ENCODE data around the gene SMIM11.
"Not testable (repeated sequence)": the region's sequence is repeated elsewhere in the genome, so short reads cannot be mapped to it uniquely, and the experiment has no call there.

Gene SMIM11

DNA sequence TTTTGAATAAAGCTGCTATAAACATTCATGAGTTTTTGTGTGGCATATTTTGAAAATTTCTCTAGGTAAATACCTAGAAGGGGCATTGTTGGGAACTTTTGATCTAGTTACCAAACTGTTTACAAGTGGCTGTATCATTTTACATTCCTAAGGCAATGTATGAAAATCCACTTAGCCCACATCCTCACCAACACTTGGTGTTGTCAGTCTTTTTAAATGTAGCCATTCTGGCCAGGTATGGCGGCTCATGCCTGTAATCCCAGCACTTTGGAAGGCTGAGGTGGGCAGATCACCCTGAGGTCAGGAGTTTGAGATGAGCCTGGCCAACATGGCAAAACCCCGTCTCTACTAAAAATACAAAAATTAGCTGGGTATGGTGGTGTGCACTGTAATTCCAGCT, 17.4 kb upstream of the SMIM11 start:
- DNase-seq: no peak

DNA sequence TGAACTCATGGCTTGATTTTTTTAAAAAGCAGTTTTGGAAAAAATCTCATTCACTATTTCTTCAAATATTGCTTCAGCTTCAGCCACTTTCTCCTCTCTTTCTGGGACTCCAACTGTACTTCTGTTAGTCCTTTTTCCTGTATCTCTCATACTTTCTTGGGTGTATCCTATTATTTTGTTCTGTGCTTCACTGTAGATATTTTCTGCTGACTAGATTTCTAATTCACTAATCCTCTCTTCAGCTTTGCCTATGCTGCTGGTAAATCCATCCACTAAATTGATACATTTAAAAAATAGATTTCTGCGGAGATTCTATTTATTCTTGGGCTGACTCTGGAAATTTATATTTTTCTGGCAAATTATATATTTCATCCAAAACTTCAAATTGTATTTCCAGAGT, 16.4 kb upstream of the SMIM11 start:
- no peak for DNase-seq

DNA sequence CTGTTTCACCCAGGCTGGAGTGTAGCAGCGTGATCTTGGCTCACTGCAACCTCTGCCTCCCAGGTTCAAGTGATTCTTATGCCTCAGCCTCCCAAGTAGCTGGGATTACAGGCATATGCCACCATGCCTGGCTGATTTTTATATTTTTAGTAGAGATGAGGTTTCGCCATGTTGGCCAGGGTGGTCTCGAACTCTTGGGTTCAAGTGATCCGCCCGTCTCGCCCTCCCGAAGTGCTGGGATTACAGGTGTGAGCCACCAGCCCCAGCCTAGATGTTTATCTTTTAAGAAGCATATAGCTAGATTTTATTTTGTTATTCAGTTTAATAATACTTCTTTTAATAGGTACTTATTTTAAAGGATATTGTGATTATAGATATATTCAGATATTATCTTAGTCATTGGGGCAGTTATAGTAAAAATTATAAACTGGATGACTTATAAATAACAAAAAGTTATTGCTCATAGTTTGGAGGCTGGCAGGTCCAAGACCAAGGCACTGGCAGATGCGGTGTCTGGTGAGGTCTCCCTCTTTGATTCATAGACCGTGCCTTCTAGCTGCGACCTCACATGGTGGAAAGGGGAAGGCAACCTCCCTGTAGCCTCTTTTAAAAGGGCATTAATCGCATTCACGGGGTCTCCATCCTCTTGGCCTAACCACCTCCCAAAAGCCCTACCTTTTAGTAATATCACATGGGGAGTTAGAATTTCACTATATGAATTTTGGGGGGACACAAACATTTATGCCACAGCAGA, 14.6 kb upstream of the SMIM11 start:
- no peak for DNase-seq

DNA sequence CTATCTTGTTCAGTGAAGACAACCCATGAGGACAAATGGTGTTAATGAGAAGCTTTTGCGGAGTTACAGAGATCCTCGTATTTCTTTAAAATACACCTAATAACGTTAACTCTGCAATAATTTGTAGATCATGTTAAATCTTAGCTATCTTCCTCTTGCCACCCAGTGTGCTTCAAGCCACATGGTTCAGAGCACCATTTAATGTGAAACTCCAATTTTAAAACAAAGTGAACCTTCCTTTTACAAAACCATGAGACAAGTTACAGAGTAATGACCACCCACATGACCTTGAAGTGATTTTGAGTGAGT, 13.2 kb upstream of the SMIM11 start:
- no peak for DNase-seq

DNA sequence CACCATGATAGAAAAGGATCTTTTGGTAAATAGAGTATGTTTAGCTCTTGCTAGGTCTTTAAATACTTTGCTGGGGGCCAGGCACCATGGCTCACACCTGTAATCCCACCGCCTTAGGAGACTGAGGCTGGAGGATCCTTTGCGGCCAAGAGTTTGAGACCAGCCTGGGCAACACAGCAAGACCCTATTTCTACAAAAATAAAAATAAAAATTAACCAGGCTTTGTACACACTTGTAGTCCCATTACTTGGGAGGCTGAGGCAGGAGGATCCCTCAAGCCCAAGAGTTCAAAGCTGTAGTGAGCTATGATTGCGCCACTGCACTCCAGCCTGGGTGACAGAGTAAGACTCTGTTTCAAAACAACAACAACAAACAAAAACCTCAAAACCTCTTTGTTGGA, 12.6 kb upstream of the SMIM11 start:
- no peak for DNase-seq

DNA sequence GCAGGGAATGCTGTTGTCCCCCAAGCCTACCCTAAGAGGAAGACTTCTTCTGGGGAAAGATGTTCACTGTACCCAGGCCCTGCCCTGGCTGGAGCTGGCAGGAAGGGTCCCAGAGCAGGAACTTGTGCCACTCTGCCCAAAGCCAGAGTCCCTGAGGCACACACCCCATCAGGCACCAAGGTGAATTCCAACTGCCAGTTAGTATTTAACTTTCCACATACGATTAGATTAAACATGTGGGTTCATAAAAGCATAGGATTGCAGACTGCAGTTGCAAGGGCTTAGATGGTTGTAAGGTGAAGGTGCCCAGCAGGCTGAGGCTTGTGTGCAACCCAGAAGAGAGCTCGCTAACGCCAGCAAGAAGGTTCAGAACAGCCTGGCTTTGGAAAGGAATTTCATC, 11.6 kb upstream of the SMIM11 start, which contains the start of gene KCNE2:
Gene KCNE2 (plus strand): TSS at position 274 of the 400 bp plus-strand sequence. CDS start 6,473 bp downstream, outside the sequence.
- DNase-seq: no peak

DNA sequence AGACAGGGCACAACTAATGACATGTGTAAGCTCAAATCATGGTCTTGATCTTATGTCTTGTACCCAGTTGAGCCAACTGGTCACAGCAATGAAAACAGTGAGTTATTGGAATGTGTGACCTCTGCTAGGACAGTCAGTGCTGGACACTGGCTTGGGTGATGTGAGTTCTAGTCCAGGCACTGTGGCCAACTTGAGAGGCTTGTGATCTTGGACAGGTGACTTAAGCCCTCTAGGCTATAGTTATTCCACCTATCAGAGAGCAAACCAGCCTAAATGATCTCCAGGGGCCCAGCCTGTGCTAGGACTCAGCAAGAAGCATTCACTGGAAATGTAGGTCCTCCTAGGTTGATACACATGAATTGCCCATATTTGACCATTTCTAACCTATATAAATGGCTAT, 10.4 kb upstream of the SMIM11 start:
- DNase-seq: no peak

DNA sequence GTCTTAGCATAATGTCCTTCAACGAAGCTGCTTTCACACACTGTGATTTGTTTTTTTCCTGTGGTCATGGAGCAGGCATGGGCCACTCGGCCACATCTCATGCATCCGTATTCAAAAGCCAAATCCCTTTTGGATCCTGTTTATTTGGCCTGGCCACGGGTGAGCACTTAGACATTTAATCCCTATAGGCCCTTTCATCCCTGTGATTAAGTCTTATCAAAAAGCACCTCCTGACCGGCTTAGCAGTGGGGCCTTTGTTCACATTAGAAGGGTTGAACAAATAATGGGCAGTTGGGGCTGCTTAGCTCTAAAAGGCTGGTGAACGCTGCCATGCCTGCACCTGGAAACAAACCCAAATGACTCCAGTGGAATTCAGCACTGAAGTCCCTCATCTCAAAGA, 9.5 kb upstream of the SMIM11 start:
- DNase-seq: no peak

DNA sequence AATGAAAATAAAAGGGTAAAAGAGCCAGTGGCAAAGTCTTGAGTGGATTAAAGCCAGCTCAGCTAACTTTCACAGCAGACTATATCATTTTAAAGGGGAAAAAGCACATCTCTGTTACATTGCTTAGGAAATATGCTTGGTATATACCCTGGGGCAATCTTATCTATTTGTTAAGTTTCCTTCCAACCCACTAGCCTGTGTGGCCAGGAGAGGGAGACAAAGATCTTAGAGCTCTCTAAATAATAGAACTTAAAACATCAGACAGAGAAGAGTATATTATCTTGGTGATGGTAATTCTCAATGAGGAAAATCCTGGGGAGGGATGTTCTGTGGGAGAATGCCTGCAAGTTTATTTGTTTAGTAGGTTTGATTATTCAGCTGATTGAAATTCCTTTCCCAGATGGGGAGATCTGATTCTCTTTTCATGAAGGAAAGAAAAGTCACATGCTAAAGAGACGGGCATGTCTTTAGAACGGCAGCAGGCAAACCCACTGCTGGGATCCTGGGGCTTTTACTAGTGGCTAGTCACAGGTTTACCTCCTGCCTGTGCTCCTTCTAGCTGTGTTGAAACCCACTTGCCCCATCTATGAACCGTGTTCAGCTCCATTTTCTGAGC, 7.9 kb upstream of the SMIM11 start:
- peak; percentile 75 for DNase-seq

DNA sequence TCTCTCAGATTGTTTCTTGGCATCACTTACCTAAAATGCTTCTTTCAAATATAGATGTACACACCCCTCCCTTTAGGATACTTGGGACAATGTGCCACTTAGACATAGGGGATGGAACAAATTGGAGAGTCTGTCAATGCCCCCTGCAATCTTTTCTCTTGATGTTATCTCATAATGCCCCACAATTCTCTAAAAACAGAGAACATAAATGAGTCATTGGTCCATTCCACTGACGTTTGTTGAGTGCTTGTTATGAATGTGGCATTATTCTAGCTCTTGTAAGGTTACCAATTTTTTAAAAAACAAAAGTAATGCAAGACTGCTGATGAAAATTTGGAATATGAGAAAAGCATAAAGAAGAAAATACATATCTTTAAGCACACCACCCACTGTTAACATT, 5.6 kb upstream of the SMIM11 start:
- no peak for DNase-seq

DNA sequence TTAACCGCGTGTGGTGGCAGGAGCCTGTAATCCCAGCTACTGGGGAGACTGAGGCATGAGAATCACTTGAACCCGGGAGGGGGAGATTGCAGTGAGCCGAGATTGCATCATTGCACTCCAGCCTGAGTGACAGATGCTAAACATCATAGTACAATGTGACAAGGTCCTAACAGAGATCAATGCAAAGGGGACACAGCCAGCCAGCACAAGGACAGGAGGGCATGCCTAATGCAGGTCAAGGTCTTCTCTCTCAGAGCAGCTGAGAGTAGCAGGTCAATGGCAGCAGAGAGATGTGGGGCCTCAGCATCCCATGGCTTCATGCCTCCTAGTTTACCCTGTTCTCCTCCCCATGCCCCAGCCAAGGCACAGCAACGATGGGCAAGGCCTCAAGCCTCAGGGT, 3.0 kb upstream of the SMIM11 start:
- DNase-seq: no peak

DNA sequence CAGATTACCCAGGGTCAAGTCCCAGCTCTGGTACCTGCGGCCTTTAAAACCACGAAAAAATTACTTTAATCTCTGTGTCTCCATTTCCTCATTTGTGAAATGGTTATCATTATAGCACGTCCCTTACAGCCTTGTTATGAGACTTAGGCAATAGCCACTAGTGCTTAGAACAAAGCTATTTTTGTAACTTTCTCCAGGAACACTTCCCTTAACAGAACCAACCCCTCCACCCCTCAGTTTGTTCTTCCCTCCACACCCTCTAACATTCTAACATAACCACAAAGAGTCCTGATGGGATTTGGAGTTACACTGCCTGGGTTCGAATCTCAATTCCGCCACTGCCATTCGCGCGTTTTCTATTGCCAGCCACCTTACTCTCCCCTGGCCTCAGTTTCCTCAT, 845 bp upstream of the SMIM11 start:
- DNase-seq: not testable (repeated sequence)

DNA sequence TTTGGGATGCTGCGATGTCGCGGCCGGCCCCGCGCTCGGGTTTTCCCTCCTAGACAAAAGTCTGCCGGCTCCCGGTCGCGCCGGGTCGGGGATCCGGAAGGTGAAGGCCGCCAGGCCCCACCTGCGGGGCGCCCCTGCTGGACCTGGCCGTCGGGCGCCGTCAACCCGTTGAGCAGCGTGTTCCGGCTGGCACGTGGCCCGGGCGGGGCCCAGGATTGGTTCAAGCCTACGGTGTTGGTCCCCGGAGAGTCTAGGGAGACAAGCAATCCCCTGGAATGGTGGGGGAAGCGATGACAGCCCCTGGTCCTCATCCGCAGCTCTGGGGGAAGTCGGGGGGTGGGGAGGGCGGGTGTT, 289 bp downstream of the SMIM11 start:
- DNase-seq: not testable (repeated sequence)

DNA sequence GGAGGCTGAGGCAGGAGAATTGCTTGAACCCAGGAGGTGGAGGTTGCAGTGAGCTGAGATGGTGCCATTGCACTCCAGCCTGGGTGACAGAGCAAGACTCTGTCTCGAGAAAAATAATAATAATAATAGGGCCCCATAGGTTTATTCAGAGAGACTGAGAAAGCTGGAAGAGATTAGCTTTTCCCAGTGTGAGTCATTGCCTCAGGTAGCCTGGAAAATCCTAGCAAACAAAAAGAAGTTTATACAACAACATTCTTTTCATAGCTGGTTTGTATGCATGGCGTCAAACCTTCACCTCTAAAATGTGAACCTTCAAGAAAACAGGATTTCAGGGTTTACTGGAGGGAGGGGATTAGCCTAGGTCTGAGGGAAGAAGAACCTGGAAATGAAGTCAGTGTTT, 7.8 kb downstream of the SMIM11 start:
- DNase-seq: not testable (repeated sequence)

DNA sequence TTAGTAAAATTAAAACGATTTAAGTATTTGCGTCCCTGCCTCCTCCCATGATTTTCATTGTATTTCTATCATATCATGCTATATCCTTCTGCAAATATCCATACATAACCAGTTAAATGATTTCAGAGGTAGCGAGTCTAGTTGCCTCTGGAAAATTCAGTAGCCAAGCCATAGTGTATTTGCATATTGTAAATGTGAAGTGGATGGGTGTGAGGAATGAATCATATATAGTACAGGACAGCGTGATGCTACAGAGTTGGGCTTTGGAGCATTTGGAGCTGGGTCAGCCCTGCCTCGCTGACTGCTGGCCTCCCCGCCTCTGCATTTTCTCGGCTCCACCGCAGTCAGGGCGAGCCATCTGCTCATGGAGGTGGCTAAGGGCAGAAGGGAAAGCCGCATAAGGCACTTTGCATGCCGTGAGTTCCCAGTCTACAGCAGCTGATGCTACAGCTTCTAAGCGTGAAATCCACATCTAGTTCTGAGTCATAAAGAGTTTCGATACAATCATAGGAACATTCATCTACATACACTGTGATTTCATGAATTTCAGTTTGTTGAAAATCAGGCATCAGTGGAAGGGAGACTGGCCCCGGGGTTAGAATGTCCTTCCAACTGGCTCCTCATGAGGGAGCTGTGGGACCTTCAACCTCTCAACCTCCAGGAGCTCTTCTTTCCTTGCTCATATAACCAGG, 8.6 kb downstream of the SMIM11 start:
- DNase-seq: not testable (repeated sequence)

DNA sequence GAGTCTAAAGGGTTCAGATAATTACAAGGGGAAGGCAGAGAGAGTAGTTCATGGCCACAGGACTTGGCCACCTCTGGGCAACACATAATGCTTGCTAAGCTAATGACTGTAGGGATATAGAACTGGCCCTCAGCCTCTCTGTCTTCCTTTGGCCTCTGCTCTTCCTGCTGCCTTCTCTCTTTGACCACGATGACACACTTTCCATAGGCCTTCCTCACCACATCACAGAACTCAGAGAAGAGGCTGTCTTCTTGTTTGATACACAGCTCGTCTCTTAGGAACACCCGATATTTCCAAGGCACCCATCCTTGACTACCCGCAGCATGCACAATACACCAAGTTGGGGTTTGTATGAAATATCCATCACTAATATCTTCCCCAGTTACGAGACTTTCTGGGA, 25.2 kb downstream of the SMIM11 start:
- not testable (repeated sequence) for DNase-seq

DNA sequence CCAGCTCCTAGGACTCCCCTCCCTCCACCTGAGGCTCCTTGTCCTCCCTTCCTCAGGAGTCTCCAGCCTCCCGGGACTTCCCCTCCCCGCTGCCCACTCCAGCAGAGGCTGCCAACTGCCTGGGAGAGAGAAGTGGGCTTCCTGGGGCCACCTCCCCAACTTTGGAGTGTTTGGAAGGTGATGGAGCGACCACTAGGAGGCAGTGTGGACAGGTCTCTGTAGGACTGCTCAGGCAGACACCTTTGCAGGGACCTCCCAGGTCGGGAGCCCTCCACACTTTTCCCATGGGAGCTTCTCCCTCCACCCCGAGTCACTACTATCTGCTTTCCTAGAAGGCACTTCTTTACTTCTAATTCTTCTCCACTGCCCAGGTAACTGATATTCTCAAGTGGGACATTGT, 29.4 kb downstream of the SMIM11 start:
- DNase-seq: not testable (repeated sequence)

DNA sequence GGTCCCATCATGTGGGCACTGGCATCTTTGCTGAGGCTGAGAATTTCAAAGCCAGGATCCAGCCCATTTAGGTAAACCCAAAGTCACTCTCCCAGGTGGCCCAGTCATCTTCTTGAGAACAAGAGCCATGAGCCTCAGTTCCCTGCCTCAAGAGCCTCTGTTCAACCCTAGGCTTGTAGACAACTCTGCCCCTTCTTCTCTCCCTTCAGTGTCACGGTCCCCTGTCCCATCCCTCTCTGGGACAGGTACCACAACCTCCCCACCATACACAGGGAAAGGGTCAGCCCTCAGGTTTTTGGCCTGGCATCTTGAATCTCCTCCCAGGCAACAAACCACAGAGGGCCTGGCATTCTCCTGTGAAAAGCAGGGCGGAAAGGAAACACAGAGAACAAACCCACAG, 30.4 kb downstream of the SMIM11 start:
- DNase-seq: not testable (repeated sequence)

DNA sequence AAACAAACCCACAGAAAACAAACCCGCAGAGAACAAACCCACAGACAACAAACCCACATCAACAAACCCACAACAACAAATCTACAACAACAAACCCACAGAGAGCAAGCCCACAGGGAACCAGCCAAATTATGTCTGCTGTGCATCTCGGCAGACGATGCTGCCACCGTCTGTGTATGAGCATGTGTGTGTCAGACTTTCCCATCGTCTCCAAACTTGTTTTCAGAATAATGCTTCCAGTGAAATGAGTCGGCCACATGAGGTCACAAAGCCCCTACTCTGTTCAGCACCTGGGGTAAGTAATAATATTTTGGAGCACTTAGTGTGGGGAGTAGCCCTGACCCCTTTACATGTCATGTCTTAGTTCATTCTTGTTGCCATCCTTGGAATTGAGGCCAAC, 30.8 kb downstream of the SMIM11 start:
- DNase-seq: not testable (repeated sequence)

DNA sequence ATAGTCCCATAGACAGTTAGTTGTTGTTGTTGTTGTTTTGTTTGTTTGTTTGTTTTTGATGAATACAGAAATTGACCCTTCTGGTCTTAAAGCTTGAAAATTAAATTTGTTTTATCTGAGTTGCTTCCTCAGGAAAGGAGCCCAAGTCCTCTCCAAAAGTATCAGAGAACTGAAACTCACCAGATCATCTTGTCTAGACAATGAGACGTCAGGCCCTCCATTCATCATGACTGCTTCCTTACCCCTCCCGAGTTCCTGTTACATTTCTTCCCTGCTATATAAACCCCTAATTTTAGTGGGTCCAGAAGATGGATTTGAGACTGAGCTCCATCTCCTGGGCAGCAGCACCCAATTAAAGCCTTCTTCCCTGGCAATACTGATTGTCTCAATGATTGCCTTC, 31.4 kb downstream of the SMIM11 start:
- DNase-seq: not testable (repeated sequence)

DNA sequence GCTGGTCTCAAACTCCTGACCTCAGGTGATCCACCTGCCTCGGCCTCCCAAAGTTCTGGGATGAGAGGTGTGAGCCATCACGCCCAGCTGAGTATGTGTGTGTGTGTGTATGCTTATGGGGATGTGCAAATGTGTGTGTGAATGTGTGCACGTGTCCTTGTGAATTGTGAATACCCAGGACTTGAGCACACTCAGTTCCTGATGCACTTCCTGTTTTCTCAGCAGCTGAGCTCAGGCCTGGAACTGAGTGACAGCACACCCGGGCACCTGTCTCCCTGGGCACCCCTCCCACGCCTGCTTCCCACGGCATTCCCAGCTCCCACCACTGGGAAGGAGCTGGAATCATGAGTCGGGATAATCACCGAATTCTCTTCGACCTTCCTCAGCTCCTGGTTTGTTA, 32.0 kb downstream of the SMIM11 start:
- not testable (repeated sequence) for DNase-seq

DNA sequence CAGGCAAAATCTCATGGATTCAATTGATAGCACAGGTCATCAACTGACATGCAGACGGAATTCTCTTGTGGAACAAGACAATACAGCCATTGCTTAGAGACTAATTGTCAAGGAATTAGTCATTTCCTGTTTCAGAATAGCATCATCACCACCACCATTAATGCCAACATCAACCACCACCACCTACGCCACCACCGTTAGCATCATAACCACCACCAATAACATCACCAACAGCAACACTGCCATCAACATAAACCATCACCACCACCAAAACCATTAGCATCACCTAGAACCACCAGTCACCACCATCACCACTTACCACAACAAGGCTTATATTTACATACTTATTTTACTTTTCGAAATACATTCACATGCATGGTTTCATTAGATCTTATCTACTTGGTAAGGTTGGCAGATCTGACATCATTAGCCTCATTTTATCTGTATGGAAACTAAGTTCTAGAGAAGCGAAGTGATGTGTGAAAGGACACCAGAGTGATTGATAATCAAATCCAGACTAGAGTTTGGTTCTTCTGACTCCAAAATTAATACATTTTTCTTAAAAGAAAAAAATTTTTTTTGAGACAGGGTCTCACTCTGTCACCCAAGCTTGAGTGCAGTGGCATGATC, 42.3 kb downstream of the SMIM11 start:
- not testable (repeated sequence) for DNase-seq

DNA sequence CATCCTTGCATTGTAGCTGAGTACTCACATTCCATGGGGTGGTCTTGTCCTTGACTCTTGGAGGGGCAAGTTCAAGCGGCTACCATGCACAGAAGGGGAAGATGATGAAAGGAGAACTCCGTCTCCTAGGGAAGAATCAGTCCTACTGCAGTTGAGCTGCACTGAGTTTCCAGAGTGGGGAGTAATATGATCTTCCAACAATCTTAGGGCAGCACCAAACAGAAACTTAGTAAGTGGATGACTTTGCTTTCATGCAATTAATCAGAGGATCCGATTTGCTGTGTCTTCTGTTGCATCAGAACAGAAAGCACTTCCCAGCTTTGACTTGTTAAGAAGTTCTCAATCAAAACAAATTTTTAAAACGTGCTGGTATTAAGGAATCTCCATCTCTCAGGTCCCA, 48.5 kb downstream of the SMIM11 start, which contains the start of gene SMIM34:
Gene SMIM34 (minus strand): TSS at position 147 of the 400 bp plus-strand sequence. CDS start 112 bp downstream, at position 35.
- not testable (repeated sequence) for DNase-seq

DNA sequence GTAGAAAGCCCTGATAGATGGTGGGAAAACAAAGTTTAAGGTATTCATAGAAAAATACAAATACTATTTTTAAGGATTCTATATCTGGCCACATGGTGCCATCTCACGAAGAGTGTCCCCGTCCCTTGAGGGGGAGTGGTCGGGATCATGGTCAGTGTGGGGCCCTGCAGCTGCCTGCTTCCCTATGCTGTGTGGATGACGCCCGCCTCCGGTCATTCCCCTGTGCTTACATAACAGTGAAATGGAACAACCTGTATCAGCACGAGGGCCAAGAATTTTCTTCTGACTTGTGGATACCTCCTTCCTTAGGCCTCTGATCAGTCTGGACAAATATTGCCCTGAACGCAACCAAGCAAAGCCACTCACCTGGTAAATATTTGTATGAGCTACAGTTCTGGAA, 52.0 kb downstream of the SMIM11 start:
- not testable (repeated sequence) for DNase-seq

Measured in DMS53 (cell line).